ENCODE data around the gene TEKT4.
"Not testable (repeated sequence)": the region's sequence is repeated elsewhere in the genome, so short reads cannot be mapped to it uniquely, and the experiment has no call there.

The TEKT4 gene

GRCh38 chr2:94875820-94876522 is 4.7 kb downstream of the TEKT4 start:
- no peak for DNase-seq (ENCODE audit: low read depth, low spot score)

GRCh38 chr2:94876523-94876863 is 5.3 kb downstream of the TEKT4 start:
- no peak for DNase-seq (ENCODE audit: low read depth, low spot score)

DNA sequence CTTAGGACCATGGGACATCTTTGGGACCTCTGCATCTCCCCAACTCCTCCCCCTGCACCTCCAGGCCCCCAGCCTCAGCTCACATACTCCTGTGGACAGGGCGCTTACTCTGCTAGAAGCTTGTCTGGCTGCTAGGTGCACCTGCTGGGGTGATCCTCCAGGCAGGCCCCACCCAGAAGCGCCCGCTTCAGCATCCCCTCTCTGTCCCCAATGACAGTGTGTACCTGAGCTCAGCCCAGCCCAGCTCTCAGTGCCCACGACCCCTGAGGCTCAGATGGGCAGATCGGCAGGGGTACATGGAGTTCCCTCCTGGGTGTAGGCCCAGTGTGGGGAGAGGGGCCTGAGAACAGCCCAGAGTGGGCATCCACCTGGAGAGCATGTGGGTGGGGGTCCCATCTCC is 5.9 kb downstream of the TEKT4 start:
- DNase-seq (ENCODE audit: low read depth, low spot score), result no peak

GRCh38 chr2:94878575-94878974 is 7.3 kb downstream of the TEKT4 start:
- DNase-seq (ENCODE audit: low read depth, low spot score), result not testable (repeated sequence)

DNA sequence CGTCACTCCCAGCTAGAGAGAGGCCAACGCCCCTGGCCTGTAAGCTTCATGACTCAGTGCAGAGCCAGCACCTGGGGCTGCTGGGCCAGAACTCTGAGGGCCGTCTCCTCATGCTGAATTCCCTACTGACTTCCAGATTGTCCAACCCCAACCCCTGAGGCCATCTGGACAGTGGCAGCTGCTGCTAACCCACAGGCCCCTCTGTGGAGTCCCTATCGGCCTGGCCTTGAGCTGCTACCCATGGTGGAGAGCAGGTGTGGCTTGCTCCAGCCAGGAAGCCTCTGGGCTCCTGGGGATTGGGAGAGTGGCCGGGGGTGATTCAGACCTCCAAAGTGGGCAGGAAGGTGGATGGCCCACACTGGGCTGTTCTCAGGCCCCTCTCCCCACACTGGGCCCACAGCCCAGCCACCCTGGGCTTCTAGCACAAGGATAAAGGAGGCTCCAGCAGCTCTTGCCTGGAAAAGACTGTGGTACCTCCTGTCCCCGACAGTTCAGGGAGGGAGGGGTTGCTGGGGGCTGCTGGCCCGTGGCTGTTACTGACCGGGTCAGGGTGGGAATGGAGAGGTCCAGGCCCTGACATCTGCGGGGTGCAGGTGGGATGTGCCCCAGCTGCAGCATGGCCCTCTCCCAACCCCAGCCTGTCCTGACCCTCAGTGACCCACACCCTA is 8.2 kb downstream of the TEKT4 start:
- no peak for DNase-seq (ENCODE audit: low read depth, low spot score)

DNA sequence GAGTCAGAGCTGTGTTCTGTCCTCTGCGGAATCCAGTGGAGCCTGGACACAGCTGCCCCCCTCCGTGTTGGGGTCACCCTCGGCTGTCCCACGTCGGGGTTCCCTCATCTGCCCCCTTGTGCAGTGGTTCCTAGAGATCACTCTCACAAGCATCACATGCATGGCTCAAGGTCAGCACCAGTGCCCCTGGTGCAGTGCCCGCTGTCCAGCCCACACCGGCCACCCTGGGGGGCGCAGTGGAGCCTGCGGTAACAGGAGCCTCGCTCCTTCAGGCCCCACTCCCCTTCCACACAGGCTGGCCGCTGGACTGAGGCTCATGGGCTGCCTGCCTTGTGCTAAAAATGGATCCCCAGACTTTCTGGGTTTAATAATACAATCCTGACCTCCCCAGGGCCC is 8.8 kb downstream of the TEKT4 start:
- DNase-seq (ENCODE audit: low read depth, low spot score), result no peak

DNA sequence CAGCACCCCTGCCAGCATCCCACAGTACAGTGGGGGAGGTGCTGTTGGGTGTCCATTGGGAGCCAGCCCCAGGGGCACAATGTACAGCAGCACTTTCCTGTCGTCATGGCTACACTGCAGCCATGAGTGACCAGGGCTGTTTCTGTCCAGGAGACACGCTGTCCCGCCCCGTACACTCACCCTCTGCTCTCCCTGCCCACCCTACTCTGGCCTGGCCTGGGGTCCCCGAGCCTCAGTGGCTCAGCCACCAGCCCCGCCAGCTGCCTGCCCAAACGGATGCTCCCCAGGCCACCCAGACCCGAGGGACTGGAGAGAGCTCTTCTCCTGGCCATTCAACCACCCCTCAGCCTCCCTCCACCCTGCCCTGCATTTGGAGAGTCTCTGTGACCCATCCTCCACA is 9.3 kb downstream of the TEKT4 start:
- no peak for DNase-seq (ENCODE audit: low read depth, low spot score)

- DNase-seq (ENCODE audit: low read depth, low spot score), result no peak
Observed at GRCh38 chr2:94881070-94881469, 9.8 kb downstream of the TEKT4 start.

DNA sequence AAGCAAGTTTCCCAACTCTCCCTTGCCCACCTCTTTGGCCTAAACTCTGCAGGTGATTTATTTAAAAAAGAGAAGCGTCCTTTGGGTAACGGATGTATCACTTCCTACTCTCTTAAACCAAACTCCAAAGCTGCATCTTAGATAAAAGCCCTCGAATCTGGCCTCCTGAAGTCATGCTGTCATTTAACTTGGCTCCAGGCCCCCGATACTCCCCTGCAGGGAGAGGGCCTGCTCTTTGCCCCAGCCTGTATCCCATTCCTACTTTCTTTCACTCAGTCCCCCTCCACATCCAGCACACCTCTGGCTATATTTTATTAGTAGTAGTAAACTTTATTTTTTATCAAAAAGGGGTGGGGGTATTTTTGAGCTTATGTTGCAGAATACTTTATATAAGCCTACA is 19.0 kb downstream of the TEKT4 start:
- no peak for DNase-seq (ENCODE audit: low read depth, low spot score)

DNA sequence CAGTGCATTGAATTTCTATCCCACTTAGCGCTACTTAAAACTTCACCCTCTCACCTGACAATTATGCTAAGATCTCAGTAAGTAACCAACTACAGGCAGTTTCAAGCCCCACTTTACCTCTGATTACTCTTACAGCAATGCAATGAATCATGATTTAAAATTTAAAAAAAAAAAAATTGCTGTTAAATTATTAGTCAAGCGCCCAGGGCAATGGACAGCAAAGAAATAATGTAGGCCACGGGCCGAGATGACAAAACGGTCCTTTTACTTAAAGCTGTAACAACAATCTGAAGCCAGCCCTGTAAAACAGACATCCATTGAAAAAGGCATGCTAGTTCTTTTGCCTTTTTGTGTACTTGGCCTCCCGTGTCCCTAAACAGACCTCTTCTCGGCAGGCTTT is 24.0 kb downstream of the TEKT4 start:
- DNase-seq (ENCODE audit: low read depth, low spot score), result not testable (repeated sequence)

- DNase-seq (ENCODE audit: low read depth, low spot score), result not testable (repeated sequence)
Observed at GRCh38 chr2:94906976-94907375, 35.7 kb downstream of the TEKT4 start.

DNA sequence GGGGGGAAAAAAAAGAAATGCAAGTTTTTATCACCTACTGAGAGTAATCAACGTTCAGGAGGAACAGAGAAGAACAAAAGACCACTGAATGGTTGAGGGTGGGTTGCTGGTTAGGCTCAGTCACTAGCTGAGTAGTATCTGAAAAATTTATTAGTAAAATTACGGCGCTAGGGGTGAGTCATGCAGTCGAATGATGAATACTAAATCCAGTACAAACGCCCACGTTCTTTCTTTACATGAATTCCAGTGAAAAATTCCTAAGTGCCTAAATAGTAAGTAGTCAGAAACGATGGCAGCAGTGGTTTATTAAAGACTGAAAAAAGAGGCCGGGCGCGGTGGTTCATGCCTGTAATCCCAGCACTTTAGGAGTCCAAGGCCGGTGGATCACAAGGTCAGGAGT is 52.0 kb downstream of the TEKT4 start:
- no peak for DNase-seq (ENCODE audit: low read depth, low spot score)

DNA sequence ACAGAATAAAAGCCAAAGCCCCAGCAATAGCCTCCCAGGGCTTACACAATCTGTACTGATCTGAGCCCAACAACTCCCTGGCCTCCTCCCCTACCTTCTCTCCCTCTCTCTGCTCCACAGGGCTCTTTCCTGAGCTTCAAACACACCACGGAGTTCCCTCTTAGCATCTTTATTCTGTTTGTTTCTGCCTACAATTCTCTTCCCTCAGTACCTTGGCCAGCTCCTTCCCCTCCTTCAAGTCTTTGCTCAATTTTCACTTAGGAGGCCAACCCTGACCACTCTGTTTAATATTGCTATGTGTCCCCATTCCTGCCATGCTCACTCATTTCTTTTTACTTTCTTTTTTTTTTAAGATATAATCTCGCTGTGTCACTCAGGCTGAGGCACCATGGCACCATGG is 53.8 kb downstream of the TEKT4 start:
- DNase-seq (ENCODE audit: low read depth, low spot score), result not testable (repeated sequence)
